Prostate gland (tissue), 2 donors: ENCODE data around the gene KLF15.

ENCODE experiments used
- POLR2A ChIP-seq: fragments of 450-650 bp; IDR thresholded peaks from one replicate; pipeline ENCODE4 v1.6.1; 2016; ENCODE audit warnings: antibody characterized with exemption, mild to moderate bottlenecking
- POLR2AphosphoS5 ChIP-seq: sonication (generic); formaldehyde crosslinking; IDR thresholded peaks from one replicate; pipeline ENCODE4 v1.6.1; 2017; ENCODE audit warnings: antibody characterized with exemption
- TF ChIP-seq, protein P1 (sequence below), 4 experiments: fragments of 200-600 bp in 2 of 4; fragments of 450-650 bp in 2 of 4; sonication (generic) in 2 of 4; IDR thresholded peaks; 1 replicate in 3 of 4; 2 replicates in 1 of 4; pipeline ENCODE4 v1.5.1; 2016 to 2019; ENCODE audit warnings: antibody characterized with exemption in 4 of 4, mild to moderate bottlenecking in 2 of 4, moderate library complexity in 2 of 4

DNA sequence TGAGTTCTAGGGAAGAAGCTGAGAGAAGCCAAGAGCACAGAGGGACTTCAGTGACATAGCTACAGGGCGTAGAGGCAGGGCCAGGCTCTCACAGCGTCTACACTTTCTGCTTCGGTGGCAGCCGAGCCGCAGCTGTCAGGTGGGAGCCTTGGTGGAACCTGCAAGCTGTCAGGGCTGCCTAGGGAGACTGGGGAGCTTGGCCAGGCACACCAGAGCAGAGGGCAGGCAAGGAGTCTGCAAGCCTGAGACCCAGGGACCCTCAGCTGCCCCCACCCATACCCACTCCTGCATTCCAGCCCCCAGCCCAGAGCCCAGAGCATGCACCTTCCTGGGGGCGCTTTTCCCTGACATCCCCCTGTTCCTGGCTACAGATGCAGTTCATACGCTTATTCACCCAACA lies 13.4 kb upstream of the KLF15 start:
- TF ChIP-seq POLR2A: no peak
- TF ChIP-seq, protein P1, sequence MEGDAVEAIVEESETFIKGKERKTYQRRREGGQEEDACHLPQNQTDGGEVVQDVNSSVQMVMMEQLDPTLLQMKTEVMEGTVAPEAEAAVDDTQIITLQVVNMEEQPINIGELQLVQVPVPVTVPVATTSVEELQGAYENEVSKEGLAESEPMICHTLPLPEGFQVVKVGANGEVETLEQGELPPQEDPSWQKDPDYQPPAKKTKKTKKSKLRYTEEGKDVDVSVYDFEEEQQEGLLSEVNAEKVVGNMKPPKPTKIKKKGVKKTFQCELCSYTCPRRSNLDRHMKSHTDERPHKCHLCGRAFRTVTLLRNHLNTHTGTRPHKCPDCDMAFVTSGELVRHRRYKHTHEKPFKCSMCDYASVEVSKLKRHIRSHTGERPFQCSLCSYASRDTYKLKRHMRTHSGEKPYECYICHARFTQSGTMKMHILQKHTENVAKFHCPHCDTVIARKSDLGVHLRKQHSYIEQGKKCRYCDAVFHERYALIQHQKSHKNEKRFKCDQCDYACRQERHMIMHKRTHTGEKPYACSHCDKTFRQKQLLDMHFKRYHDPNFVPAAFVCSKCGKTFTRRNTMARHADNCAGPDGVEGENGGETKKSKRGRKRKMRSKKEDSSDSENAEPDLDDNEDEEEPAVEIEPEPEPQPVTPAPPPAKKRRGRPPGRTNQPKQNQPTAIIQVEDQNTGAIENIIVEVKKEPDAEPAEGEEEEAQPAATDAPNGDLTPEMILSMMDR (IDR thresholded peaks at IDR 0.05): no peak
- no peak for TF ChIP-seq POLR2AphosphoS5
